NCI-H2196 (cell line): ENCODE results near the gene SPRTN.

Source experiments
- DNase-seq: peaks from one replicate; lab custom pipeline; 2025; ENCODE audit not compliant: unreplicated experiment; lab: John Stamatoyannopoulos, UW

Gene SPRTN

GRCh38 chr1:231376101-231376500 lies 38.0 kb downstream of the SPRTN start:
- no peak for DNase-seq

GRCh38 chr1:231376875-231377549 lies 38.9 kb downstream of the SPRTN start:
- DNase-seq, result no peak

GRCh38 chr1:231381729-231382128 lies 43.6 kb downstream of the SPRTN start:
- no peak for DNase-seq

GRCh38 chr1:231382426-231382825 lies 44.3 kb downstream of the SPRTN start:
- DNase-seq, result no peak

GRCh38 chr1:231383159-231383860 lies 45.2 kb downstream of the SPRTN start:
- no peak for DNase-seq

- DNase-seq, result no peak
Observed at GRCh38 chr1:231384696-231385415, 46.8 kb downstream of the SPRTN start.

GRCh38 chr1:231385416-231385748 lies 47.3 kb downstream of the SPRTN start:
- no peak for DNase-seq

GRCh38 chr1:231386466-231386865 lies 48.4 kb downstream of the SPRTN start:
- no peak for DNase-seq

- no peak for DNase-seq
Observed at GRCh38 chr1:231387770-231388669, 49.9 kb downstream of the SPRTN start.

GRCh38 chr1:231390071-231390470 lies 52.0 kb downstream of the SPRTN start:
- no peak for DNase-seq

GRCh38 chr1:231392389-231393131 lies 54.5 kb downstream of the SPRTN start:
- no peak for DNase-seq

- DNase-seq, result no peak
Observed at GRCh38 chr1:231393668-231394067, 55.6 kb downstream of the SPRTN start.

GRCh38 chr1:231395076-231395997 lies 57.2 kb downstream of the SPRTN start:
- no peak for DNase-seq

GRCh38 chr1:231395998-231396390 lies 57.9 kb downstream of the SPRTN start:
- DNase-seq, result no peak

GRCh38 chr1:231396643-231397042 lies 58.5 kb downstream of the SPRTN start:
- no peak for DNase-seq

GRCh38 chr1:231397886-231398671 lies 60.0 kb downstream of the SPRTN start:
- no peak for DNase-seq

- DNase-seq, result no peak
Observed at GRCh38 chr1:231401478-231401877, 63.4 kb downstream of the SPRTN start.

- DNase-seq, result no peak
Observed at GRCh38 chr1:231404318-231404717, 66.2 kb downstream of the SPRTN start.
